HG03103 (cell line): ENCODE data around the gene SLC5A10.

Experiments used
- ATAC-seq: cut with Tn5 transposase; IDR thresholded peaks from one replicate; pipeline ENCODE4 v1.9.1; 2021; ENCODE audit warnings: low read depth; ENCODE audit not compliant: unreplicated experiment

Gene SLC5A10

GRCh38 chr17:18981335-18981641 lies 29.3 kb downstream of the SLC5A10 start:
- ATAC-seq: no peak

DNA sequence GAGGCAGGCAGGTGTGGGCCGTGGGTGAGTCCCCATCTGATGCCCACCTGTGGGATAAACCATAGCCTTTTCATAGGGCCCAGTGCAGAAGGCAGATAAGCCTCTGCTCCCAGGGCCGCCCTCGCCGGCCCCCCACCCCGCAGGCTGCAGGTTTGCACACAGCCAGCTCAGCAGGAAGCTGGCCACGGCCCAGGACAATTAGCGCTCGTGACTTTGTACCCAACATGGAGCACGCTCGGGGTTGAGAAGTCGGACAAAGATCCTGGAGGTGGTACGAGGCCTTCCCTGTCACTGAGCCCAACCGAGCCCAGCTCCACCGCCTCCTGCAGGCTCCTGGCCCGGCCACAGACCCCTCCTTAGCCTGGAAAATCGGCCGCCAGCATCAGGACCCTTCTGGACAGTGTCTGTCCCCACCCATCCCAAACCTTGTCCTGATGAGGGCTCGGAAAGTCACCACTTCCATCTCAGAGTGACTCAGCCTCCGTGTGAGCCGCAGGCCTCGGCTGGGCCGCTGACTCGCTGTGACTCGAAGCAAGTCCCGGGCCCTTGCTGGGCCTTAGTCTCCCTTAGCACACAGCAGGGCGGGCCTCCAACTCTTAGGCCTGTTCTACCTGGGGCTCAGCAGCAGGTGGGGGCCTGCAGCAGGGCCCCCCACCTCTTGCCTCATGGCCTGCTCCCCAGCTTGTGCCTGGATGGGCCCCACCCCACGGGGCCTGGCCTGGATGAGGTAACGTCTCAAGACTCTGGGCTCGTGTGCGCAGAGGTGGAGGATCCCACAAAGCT lies 29.9 kb downstream of the SLC5A10 start:
- no peak for ATAC-seq

GRCh38 chr17:18984273-18985114 lies 32.5 kb downstream of the SLC5A10 start:
- no peak for ATAC-seq

GRCh38 chr17:18985475-18985874 lies 33.5 kb downstream of the SLC5A10 start:
- no peak for ATAC-seq

DNA sequence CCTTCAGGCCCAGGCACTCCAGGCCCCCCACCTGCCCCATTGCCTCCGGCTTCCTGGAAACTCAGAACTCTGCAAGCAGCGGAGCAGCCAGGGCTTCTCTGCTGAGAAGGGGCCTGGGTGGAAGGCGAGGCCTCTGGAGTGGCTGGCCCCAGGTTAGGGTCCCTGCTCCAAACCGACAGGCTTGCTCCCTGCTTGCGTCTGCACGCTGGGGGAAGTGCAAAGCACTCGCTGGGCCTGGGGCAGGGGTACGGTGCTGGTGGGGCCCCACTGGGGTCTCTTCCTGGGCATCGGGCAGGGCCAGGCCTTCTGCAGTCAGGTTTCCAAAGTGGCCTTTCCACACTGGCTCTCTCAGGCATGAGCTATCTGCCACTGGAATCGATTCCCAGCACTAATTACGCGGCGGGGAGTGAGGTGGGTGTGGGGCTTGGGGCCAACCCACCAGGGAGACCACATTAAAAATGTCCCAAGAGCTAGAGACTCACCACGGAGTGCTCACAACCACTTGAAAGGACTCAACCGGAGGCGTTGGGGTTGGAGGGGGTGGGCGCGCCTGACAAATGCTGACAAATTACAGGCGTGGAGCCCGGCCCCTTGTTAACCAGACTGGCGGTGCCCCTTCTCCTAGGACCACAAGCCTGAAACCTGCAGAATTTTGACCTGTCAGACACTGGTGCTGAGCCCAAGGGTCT lies 34.7 kb downstream of the SLC5A10 start:
- ATAC-seq: no peak

DNA sequence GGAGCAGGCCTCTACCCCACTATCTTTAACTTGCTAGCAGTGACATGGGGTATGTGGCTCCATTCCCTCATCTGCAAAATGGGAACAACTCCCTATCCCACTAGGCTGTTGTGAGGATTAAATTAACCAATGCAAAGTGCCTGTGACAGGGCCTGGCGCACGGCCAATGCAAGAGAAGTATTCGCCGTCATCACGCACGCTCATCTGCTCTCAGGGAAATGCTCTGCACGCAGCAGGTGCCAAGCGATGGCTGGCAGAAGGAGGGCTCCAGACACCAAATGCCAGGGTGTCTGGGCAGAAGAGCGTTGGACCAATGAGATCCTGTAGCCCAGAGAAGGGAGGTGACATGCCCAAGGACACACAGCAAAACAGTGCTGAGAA lies 35.3 kb downstream of the SLC5A10 start:
- ATAC-seq: no peak

GRCh38 chr17:18987862-18988545 lies 36.0 kb downstream of the SLC5A10 start:
- no peak for ATAC-seq

GRCh38 chr17:18988546-18989173 lies 36.7 kb downstream of the SLC5A10 start:
- no peak for ATAC-seq

- no peak for ATAC-seq
Observed at GRCh38 chr17:18990331-18990730, 38.4 kb downstream of the SLC5A10 start.

- no peak for ATAC-seq
Observed at GRCh38 chr17:18991531-18992315, 39.8 kb downstream of the SLC5A10 start.

DNA sequence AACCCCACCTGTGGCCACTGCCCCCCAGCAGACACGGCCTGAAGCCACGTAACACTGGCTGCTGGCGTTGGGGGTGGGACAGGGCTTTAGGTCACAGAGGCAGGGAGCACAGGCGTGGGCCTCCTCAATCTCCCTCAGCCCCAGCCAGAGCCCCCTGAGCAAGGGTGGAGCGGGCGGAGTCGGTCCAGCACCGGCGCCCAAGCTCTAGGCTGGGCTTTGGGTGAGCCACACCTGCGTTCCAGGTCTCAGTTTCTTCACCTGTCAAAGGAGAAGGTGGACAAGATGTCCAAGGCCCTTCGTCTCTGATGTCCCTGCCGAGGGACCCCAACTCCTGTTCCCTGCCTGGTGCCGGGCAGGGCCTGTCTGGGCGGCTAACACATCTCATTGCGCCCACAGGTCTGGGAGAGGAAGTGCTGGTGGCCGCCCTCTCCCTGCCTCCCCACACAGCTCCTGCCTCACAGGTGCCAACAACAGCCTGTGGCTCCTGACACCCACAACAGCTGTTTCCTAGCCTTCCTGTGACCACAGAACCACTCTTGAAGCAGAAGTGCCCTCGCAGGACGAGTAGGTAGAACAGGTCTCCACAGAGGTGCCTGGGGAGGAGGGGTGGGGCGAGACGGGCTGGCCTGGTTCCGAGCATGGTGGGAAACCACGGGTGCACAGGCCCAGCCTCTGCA lies 40.6 kb downstream of the SLC5A10 start:
- ATAC-seq: no peak

DNA sequence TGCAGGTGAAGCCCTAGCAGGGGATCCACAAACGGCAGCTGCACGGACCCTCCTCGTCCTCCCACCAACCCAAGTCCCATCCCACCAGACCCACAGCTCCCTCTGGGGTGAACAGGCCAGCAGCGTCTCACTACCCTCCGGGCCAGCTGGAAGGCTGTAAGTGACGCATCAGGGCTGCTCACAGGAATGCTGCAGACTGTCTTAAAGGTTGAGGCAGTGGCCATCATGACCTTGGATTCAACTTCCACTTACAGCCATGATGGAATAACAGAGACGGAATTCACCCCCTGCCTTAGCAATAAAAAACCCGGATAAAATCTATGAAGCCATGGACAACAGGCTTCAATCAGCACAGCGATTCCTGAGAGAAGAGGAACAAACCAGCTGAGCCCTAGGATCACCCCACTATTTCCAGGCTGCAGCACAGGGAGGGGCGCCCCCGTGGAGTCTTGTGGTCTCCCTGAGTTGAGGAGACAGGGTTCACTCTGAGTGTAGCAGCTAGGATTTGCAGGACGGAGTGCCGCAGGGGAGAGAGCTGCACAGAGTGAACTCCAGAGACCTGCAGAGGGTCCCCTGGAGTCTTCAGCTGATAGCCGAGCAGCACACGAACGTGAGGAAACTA lies 42.1 kb downstream of the SLC5A10 start:
- no peak for ATAC-seq

- ATAC-seq: no peak
Observed at GRCh38 chr17:18994631-18995030, 42.7 kb downstream of the SLC5A10 start.

DNA sequence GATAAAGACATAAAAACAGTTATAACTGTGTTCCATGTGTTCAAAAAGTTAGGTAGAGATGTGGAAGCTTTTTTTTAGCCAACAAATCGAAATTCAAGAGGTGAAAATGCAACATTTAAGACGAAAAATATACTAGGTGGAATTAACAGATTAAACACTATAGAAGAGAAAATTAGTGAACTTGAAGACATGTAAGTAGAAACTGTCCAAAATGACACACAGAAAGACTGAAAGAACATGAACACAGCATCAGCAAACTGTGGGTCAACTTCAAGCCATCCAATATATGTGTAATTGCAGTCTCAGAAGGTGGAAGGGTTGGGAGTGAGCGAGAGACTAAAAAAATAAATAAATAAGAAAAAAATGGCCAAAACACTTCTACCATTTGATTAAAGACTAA lies 43.3 kb downstream of the SLC5A10 start:
- no peak for ATAC-seq

GRCh38 chr17:18996458-18996857 lies 44.5 kb downstream of the SLC5A10 start:
- no peak for ATAC-seq

- ATAC-seq: no peak
Observed at GRCh38 chr17:18997650-18998196, 45.8 kb downstream of the SLC5A10 start.

GRCh38 chr17:18999394-18999793 lies 47.4 kb downstream of the SLC5A10 start:
- ATAC-seq: no peak

DNA sequence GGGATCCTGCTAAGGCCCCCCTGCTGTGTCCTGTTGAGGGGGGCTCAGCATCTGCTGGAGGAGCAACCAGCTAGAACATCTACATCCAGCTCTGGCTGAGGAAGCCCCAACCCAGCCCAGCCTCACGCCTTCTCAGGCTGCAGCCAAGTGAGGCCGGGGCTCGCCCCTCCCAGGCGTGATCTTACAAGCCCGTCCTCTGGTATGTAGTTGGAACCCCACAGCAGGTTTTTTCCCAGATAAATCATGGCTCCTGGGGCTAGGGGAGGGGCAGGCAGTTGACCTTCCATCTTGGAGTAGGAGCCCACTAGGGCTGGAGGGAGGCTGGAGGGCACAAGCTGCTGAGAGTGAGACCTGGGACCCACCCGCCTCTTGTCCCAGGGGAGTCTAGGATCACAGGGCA lies 47.9 kb downstream of the SLC5A10 start:
- no peak for ATAC-seq
